Brain pericyte (primary cell): ENCODE results near the gene CPXCR1.
"Not testable (repeated sequence)": the region's sequence is repeated elsewhere in the genome, so short reads cannot be mapped to it uniquely, and the experiment has no call there.

Source experiments
- DNase-seq: peaks from one replicate; pipeline ENCODE4 v3.0.0-alpha.2; 2012; ENCODE audit warnings: low read depth, low spot score

The CPXCR1 gene

DNA sequence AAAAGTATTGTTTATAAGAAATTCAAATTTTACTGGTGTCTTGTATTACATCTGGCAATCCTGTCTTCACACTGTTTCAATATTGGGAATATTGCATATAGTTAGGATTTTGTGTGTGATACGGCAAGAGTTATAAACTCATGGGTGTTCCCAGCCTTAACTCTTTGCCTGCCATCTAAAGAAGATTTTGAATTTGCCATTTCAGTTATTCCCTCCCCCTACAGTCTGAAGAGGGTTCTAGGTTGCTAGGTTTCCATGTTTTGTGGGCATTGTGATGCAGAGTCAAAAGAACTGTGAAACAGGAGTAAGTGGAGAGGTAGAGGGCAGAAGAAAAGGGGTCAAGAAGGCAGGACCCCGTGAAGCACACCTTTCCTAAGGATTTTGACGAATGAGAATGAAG lies at the start of gene CPXCR1:
TSS of gene CPXCR1 (plus strand) at position 301 of the 400 bp plus-strand sequence. CDS start 6,190 bp downstream, outside the sequence.
- DNase-seq, result no peak

GRCh38 chrX:88735835-88736234 lies 11.2 kb upstream of the CPXCR1 start:
- no peak for DNase-seq

GRCh38 chrX:88746215-88746614 lies 810 bp upstream of the CPXCR1 start:
- not testable (repeated sequence) for DNase-seq

DNA sequence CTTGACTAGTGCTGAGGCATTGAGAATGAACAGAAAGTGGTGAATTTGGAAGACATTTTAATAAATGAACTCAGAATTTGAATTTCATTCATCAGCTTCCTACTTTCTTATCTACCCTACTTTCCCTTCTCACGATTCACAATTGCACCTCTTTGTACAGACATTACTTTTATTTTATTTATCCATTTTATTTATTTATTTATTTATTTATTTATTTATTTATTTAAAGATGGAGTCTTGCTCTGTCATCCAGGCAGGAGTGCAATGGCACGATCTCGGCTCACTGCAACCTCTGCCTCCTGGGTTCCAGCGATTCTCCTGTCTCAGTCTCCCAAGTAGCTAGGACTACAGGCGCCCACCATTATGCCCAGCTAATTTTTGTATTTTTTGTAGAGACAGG lies 5.3 kb downstream of the CPXCR1 start:
- not testable (repeated sequence) for DNase-seq

DNA sequence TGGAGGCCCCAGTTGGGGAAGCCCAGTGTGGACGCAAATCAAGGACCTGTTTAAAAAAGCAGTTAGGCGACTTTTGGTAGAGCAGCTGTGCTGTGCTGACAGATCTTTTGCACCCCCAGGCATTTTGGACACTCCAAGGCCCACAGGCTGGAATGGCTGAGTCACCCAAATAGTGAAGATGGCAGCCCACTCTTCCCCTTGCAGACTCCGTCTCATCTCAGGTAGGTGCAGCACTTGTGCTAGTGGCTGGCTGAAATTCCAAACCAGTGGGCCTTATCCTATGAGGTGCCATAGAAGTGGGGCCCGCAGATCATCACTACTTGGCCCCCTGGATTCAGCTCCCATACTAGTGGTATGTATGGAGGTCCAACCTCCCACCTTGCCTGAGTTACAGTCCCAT lies 42.8 kb downstream of the CPXCR1 start:
- DNase-seq, result no peak
